Activated gamma-delta T cell (primary cell): ENCODE data around the gene RAB20.
"Not testable (repeated sequence)": the region's sequence is repeated elsewhere in the genome, so short reads cannot be mapped to it uniquely, and the experiment has no call there.

Experiments
- DNase-seq: peaks from one replicate; lab custom pipeline; 2025; lab: John Stamatoyannopoulos, UW

Gene RAB20

DNA sequence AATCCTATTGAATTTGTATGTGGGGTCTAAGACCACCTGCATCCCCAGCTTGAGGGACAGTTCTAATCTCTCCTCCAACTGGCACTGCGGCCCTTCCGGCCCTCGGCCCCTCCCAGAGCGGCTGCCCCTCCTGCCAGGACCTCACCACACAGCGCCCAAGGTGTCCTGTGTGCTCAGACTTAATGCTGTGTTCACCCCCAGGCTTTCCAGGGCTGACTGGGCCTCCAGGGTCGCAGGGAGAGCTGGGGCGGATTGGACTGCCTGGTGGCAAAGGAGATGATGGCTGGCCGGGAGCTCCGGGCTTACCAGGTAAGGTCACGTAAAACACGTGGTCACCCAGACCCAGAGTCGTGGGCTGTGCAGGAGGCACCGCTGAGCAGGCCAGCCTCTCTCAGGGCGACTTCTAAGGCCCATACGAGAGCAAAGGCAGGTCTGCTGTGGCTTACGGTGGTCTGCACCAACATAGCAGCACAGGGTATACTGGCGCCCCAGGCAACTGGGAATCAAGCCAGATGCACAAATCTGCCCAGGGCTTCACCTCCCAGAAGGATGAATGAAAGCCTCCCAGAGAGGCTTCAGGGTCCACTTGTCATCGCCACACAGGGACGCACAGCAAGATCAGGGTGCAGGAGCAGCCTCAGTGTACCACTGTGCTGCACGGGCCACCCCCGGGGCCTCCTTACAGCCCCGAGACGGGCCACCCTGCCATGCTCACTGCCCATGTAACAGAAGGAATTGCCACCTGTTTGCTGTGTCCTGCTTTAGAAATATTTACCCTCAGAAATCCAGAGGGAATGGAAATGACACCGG, 69.4 kb downstream of the RAB20 start:
- no peak for DNase-seq

DNA sequence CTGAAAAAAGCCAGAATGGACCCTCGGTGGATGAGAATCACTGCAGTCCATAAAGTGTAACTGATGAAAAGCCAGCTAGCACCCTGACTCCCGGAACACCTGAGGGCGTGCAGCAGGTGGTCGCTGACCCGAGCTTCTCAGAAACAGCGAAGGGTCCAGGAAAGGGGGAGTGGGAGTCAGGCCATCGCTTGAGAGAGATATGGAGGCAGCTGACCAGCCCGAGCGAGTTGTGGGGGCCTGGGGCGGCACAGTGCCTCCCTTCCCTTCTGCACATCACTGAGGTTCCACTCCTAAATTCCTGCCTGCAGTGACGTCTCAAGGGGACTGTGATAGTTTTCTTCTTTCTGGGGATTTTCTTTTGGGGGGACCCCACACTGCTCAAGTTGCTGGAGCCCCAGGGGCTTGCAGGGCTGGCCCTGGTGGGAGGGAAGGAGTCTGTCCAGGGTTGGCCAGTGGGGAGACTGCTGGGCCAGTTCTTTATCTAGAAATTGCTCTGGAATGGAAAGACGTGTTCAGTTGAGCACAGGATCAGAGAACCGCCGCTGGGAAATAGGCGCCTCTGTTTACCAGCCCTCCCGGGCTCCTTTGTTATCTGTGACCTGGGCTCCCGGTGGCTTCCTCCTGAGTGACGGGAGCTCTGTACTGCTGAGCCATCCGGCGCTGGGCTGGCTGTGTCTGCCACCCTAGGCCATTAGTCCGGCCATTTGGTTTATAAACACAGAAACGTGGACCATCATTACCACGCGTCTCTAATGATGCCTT, 71.3 kb downstream of the RAB20 start:
- no peak for DNase-seq

- DNase-seq: not testable (repeated sequence)
Measured at GRCh38 chr13:110486880-110487279, 74.6 kb downstream of the RAB20 start.

DNA sequence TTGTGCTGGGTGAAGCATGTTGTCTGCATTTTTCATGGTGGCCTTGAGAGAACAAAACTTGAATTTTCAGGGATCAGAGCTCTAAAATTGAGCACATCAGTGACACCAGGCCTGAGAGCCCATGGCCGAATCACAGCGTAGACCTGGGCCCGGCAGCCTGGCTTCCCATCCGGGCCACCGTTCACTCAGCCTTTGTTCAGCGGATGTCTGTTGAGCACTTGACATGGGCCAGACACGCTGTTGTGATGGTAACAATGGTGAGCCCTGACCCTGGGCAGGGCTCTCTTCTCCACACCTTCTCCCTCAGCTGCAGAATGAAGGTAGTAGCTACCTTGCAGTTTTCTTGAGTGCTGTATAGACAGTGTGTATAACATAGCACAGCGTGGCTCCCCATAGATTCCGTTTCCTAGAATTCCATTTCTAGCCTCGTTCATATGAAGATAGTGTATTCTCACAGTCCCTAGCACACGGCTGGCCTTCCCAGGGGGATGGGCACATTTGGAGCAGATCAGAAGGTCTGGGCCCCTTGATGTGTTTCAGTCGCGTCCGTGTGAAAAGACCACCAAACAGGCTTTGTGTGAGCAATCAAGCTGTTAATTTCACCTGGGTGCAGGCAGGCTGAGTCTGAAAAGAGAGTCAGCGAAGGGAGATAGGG, 75.3 kb downstream of the RAB20 start:
- no peak for DNase-seq

- no peak for DNase-seq
Measured at GRCh38 chr13:110485604-110486003, 75.9 kb downstream of the RAB20 start.

GRCh38 chr13:110484290-110485048, 77.1 kb downstream of the RAB20 start:
- DNase-seq: no peak

DNA sequence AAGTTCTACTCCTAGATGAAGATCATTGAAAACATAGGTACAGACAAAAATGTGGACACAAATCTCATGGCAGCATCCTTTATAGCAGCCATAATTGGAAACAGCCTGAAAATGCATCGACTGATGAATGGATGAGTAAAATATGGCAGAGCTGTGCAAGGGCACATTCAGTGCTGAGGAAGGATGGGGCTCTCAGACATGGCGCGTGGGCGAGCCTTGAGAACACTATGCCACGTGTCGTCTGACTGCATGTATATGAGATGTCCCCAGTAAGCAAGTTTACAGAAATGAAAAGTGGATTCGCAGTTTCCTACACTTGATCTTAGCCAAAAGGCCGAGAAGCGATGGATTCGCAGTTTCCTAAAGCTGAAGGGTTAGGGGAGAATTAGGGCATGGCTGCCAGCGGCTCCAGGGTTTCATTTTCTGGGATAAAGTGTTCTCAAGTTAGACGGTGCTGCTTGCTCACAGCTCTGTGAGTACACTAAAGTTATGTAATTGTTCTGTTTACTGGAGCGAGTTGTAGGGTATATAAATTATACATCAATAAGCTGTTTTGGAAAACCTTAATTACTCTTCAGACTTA, 78.0 kb downstream of the RAB20 start:
- no peak for DNase-seq

GRCh38 chr13:110480161-110480560, 81.4 kb downstream of the RAB20 start:
- no peak for DNase-seq

DNA sequence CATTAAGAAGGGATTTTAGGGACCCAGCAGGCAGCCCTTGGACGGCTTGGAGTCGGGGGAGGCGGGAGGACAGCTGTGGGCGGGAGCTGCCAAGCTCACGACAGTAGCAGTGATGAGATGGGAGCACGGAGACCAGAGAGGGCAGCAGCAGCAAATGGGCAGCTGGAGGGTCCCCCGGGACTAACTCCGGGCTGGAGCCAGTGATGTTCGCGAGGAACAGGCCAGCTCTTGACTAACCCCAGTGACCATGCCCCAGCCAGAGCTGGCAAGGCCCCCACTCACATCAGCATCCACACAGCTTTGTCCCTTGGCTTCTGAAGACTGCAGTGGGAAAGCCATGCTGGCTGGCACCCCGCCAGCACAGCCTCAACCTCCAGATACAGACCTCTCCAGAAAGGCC, 81.9 kb downstream of the RAB20 start:
- DNase-seq: no peak

DNA sequence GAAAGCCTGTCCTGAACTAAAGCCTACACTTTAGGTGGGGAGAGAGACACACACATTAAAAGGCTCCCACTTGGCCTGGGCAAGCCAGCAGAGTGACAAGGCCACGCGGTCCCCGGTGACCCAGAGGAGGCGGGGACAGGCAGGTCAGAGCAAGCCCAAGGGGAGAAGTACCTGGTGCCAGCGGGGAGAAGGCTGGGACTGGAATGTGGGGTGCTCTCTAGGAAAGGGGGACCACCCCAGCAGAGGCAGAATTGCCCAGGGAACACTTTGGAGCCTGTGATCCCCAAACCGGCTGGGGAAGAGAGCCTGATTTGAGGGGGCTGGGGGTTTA, 82.3 kb downstream of the RAB20 start:
- no peak for DNase-seq

DNA sequence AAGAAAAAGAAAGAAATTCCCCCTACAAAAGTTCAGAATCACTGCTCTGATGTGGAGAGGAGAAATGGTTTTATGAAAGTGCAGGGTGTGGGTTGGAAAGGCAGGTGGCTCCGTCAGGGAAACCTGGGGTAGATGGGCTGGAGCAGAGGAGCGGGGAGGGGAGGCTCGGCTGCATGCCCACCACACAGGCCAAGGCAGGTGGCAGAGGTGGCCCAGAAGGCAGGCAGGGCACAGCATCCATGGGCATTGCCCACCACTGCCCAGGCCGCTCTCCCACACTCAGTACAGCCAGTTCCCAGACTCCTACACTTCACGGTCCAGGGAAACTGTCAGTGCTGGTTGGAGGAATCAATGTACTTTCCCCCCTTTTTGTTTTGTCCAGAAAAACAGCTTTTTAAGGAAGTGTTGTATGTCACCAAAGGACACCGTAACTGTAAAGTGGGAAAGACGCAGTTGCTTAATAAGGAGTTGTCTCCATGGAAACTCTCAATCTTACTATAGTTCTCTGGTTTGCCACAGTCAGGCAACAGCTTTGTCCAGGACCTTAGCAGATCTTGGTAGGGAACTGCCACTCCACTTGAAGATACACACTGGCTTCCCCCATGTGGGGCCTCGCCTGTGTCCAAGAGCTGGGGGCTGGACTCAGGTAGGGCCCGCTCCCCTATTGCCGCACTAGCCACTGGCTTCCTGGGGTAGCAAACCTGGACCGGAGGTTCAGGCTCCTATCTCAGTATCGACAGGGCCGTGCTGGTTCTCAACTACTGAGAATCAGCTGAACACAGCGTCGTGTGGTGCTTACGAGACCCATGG, 82.9 kb downstream of the RAB20 start:
- DNase-seq: no peak

- no peak for DNase-seq
Measured at GRCh38 chr13:110477706-110478245, 83.7 kb downstream of the RAB20 start.

DNA sequence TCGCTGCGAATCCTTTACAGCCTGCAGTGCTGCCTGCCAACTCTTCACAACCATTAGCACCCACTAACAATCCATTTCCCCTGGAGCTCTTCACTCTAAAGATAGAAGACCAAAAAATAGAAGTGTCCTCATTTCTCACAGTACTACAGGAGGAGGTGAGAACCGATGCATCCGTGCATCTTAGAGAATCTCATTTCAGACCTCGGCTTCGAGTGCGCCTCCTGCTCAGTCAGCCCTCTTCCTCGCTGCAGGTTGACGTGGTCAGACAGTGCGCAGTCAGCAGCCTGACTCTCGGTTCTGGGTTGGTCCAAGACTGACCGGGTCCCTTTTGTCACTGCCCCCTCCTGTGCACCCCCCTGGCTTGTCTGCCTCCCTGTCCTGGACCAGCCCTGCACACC, 85.3 kb downstream of the RAB20 start:
- DNase-seq: no peak

GRCh38 chr13:110475550-110476219, 85.8 kb downstream of the RAB20 start:
- DNase-seq: no peak

- DNase-seq: no peak
Measured at GRCh38 chr13:110475117-110475516, 86.4 kb downstream of the RAB20 start.

DNA sequence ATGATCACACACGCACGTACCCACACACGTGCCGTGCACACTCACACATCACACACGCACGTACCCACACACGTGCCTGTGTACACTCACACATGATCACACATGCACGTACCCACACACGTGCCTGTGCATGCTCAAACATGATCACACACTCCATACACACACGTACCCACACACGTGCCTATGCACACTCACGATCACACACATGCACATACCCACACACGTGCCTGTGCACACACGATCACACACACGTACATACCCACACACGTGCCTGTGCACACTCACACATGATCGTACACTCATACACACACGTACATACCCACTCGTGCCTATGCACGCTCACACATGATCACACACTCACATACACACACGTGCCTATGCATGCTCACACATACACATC, 86.8 kb downstream of the RAB20 start:
- DNase-seq: no peak
